Measurements from ENCODE around the gene RBM4B.

- TF ChIP-seq CTCF (conservative IDR thresholded peaks at IDR 0.05; ENCODE audit: low read depth in 2 of 2) (no peak), EZH2 (IDR thresholded peaks at IDR 0.05; ENCODE audit: low read depth, unreplicated experiment) (no peak), CREB1 (CRISPR knock-in tag; IDR thresholded peaks at IDR 0.05; ENCODE audit: low read depth) (no peak), EZH2phosphoT487 (IDR thresholded peaks at IDR 0.05; ENCODE audit: unreplicated experiment) (no peak), STAT1 (IDR thresholded peaks at IDR 0.05; ENCODE audit: unreplicated experiment) (no peak), POLR2AphosphoS5 (IDR thresholded peaks at IDR 0.05; ENCODE audit: low read depth) (no peak), JUNB (IDR thresholded peaks at IDR 0.05; ENCODE audit: unreplicated experiment) (no peak), REST (IDR thresholded peaks at IDR 0.05; ENCODE audit: unreplicated experiment) (no peak), ETS1 (IDR thresholded peaks at IDR 0.05) (no peak), ZNF331 (CRISPR knock-in tag; IDR thresholded peaks at IDR 0.05; ENCODE audit: low read depth) (no peak)
These were observed 17.9 kb downstream of the RBM4B start for GRCh38 chr11:66659763-66660162.
